NT2/D1 (cell line): ENCODE data around the gene GPT2.

Experiments
- YY1 ChIP-seq: IDR thresholded peaks from 2 replicates; pipeline ENCODE4 v1.6.1; 2011; ENCODE audit not compliant: insufficient read length, insufficient read depth
- ZNF274 ChIP-seq: IDR thresholded peaks from 2 replicates; pipeline ENCODE4 v1.6.1; 2011; ENCODE audit warnings: mild to moderate bottlenecking, low read depth, low read length

DNA sequence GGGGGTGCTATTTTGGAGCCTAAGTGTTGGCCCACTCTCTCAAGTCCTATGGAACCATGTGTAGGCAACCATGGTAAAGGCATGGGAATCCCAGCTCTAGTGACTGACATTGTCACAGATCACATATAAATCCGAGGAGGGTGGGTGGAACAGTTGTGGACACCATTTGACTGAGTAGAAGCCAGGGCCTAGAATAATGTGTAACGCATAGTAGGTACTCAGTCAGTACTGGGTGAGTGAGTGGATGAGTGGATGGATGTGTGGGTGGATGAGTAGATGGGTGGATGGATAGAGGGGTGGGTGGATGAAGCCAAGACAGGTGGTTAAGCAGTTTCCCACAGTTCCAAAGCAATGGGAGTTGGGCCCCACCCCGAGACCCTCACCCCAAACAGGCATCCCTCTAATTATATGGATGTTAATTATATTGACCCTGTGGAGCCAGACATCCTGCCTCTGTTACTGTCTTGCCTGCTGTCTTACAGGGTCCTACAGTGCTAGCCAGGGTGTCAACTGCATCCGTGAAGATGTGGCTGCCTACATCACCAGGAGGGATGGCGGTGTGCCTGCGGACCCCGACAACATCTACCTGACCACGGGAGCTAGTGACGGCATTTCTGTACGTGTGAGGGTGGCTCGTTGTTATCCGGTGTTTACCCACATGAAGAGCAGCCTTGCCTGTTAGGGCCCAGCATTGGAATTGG, 22.3 kb downstream of the GPT2 start:
- TF ChIP-seq ZNF274 (no peak), YY1 (no peak)
